HTR-8/SVneo (cell line): ENCODE measurements around the gene PRAMEF5.
"Not testable (repeated sequence)": the region's sequence is repeated elsewhere in the genome, so short reads cannot be mapped to it uniquely, and the experiment has no call there.

Experiments used
- DNase-seq: peaks from one replicate; pipeline ENCODE4 v3.0.0; 2011; ENCODE audit warnings: low spot score, mixed read lengths; ENCODE audit not compliant: insufficient read length
- FAIRE-seq: peaks from 2 replicates; lab custom pipeline; 2011; peaks lifted over from hg19 to GRCh38; lab: Jason Lieb, UNC

Gene PRAMEF5

DNA sequence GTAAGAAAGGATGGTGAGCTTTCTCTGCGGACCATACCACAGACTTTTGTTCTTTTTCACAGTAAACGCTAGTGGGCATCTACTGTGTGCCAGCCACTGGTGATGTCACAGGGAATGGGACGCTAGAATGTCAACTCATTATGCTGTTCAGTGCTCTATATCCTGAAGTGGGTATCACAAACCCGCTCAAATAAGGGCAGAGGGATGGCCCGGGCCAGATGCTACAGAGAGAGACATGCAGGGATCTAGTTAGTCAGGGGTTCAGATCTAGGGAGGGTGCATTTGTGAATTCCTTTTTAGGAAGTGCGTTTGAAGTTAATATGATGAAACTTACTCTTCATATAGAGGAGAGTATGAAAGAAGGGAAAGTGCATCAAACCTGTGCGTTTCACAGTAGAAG, 6.9 kb upstream of the PRAMEF5 start:
- FAIRE-seq, DNase-seq: not testable (repeated sequence)

GRCh38 chr1:13265124-13265523, 11.1 kb downstream of the PRAMEF5 start:
- DNase-seq, FAIRE-seq: not testable (repeated sequence)

DNA sequence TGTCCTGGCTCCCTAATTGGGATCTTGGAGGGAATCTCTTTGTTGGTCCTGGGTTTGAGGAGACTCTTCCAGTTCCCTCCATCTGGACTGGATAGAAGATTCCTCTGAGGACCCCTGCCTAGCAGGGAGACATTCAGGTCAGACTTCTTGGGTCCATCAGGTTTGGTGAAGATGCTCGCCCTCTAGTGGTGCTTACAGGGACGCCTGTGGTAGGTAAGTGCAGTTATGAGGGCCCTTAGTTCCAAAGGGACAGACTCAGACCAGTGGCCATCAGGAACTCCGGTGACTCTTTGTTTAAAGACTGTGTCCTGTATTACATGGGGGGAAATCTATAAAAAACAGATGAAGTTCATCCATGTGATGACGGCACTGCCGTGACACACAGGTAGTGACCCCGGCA, 23.0 kb downstream of the PRAMEF5 start:
- not testable (repeated sequence) for FAIRE-seq, DNase-seq

GRCh38 chr1:13279617-13280016, 25.6 kb downstream of the PRAMEF5 start:
- DNase-seq, FAIRE-seq: not testable (repeated sequence)

- FAIRE-seq: not testable (repeated sequence)
These were observed 31.0 kb downstream of the PRAMEF5 start, which contains the start of gene PRAMEF8 for GRCh38 chr1:13285037-13285436. PRAMEF8 (minus strand) TSS chr1:13285137; CDS start chr1:13284091, 1,046 bp downstream.

GRCh38 chr1:13289030-13289429, 35.0 kb downstream of the PRAMEF5 start:
- not testable (repeated sequence) for FAIRE-seq, DNase-seq

More at GRCh38 chr1:13285037-13285436, 31.0 kb downstream of the PRAMEF5 start, which contains the start of gene PRAMEF8:
- DNase-seq: not testable (repeated sequence)

- not testable (repeated sequence) for FAIRE-seq, DNase-seq
These were observed 43.4 kb downstream of the PRAMEF5 start for GRCh38 chr1:13297216-13297931.

- FAIRE-seq, DNase-seq: not testable (repeated sequence)
These were observed 44.7 kb downstream of the PRAMEF5 start for GRCh38 chr1:13298699-13299098.

GRCh38 chr1:13302197-13302596, 48.2 kb downstream of the PRAMEF5 start:
- not testable (repeated sequence) for DNase-seq, FAIRE-seq

DNA sequence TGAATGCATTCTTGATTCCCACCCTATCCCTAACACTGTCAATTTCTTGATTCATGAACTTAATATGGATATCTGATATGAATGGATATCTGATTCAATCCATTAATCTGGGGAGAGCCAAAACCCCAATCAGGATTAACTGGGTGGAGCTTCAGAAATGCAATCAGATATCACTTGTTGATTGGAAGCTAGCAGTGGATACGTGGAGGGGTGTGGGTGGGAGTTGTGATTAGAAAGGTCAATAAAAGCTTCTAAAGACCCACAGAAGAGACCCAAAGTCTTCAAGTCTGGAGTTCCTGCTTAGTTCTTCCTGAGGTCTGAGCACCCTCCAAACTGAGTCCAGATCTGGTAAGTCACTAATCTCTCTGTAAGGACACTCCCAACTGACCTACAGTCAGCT, 49.2 kb downstream of the PRAMEF5 start, which contains the start of gene PRAMEF33:
PRAMEF33 (plus strand) TSS at position 301 of the 400 bp plus-strand sequence. CDS start 2,416 bp downstream, outside the sequence.
- FAIRE-seq: not testable (repeated sequence)

More for the DNA sequence above, 49.2 kb downstream of the PRAMEF5 start, which contains the start of gene PRAMEF33:
- not testable (repeated sequence) for DNase-seq
